Measurements from ENCODE around the gene BPIFB6.

Gene BPIFB6

DNA sequence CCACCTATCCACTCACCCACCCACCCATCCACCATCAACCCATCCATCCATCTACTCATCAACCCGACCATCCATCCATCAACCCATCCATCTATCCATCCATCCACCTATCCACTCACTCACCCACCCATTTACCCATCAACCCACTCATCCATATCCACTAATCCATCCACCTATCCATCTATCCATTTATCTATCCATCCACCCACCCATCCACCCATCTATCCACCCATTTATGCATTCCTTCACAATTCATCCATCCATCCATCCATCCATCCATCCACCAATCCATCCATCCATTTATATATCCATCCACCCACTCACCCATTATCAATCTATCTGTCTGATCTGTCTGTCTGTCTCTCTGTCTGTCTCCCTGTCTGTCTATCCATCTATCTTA, 62.1 kb downstream of the BPIFB6 start:
- no peak for DNase-seq

All from OCI-M1 (cell line).